Peyer's patch (tissue), 4 donors: ENCODE measurements around the gene CLDN5.

Source experiments
- CTCF ChIP-seq, 6 experiments: fragments of 450-650 bp in 4 of 6; fragments of 200-600 bp in 2 of 6; sonication (generic) in 1 of 6; IDR thresholded peaks; one replicate each; pipeline ENCODE4 v1.5.1; 2017 to 2019; ENCODE audit warnings: antibody characterized with exemption in 6 of 6, mild to moderate bottlenecking in 3 of 6, moderate library complexity in 1 of 6
- POLR2A ChIP-seq, 2 donors: fragments of 450-650 bp; IDR thresholded peaks; one replicate each; pipeline ENCODE4 v1.5.1; 2017; ENCODE audit warnings: antibody characterized with exemption in 2 of 2, mild to moderate bottlenecking in 2 of 2, moderate library complexity in 2 of 2

- TF ChIP-seq CTCF (IDR thresholded peaks at IDR 0.05) (no peak), POLR2A (IDR thresholded peaks at IDR 0.05) (no peak)
Observed at GRCh38 chr22:19548964-19549363, 24.8 kb upstream of the CLDN5 start.
